ENCODE measurements around the gene DERA.
A peak's percentile ranks its signal among the peaks of the same experiment; 100 is the strongest.
"Not testable (repeated sequence)": the region's sequence is repeated elsewhere in the genome, so short reads cannot be mapped to it uniquely, and the experiment has no call there.

DERA gene

DNA sequence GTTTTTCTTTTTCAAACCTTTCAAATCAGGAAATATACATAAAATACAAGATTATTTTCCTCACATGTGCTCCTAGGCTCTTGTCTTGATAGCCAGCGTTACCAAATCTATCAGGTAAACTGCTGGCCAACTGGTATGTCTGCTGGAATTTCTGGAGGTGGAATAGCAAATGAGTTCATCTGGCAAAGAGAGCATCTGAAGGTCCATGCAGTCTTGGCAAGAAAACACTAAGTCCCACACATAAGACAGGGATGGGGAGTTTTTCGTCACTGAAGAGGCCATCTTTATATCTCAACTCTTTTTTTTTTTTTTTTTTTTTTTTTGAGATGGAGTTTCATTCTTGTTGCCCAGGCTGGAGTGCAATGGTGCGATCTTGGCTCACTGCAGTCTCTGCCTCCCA, 60.1 kb downstream of the DERA start:
- no peak for DNase-seq

DNA sequence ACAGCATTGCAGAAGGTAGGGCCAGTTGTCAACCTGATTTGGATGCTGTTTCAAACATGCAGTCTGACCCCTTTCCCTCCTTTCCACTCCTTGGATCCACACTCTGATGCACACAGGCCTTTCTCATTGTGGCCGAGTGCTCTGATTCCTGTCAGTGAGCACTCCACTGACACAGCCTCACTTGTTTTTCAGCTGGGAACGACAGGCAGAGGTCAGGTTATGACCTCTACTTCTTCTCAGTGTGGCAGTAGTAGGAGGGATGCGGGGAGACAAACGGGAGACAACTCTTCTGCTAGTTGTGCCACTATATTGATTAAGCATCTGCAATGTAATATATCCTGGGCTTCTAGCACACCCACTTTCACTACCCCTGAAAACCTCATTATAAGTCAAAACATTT, 61.8 kb downstream of the DERA start:
- DNase-seq: no peak

GRCh38 chr12:15977999-15978951, 67.1 kb downstream of the DERA start:
- no peak for DNase-seq

- DNase-seq: no peak
These were observed 68.3 kb downstream of the DERA start for GRCh38 chr12:15979096-15980092.

- DNase-seq: no peak
These were observed 70.9 kb downstream of the DERA start for GRCh38 chr12:15982071-15982470.

GRCh38 chr12:15982471-15982870, 71.3 kb downstream of the DERA start:
- peak; percentile 24 for DNase-seq

GRCh38 chr12:15982921-15983320, 71.8 kb downstream of the DERA start:
- no peak for DNase-seq

GRCh38 chr12:15984097-15984800, 73.1 kb downstream of the DERA start:
- no peak for DNase-seq

GRCh38 chr12:15984963-15985362, 73.8 kb downstream of the DERA start:
- DNase-seq: no peak

DNA sequence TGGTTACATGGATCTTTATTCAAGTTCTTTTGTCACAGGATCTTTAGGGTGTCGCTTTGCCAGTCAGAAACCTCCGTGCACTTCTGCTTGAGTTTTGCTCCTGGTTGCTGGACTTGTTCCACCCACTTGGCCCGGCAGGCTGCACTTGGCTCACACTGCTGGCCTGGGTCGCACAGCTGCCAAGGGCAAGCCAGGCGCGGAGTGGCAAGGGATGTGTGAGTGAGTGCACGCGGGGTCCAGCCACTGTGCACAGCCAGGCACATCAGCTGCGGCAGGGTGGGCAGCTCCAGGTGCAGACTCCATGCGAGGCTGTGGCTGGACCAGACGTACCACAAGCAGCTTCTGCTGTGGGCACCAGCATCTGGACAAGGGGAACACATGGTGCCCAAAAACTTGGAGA, 76.6 kb downstream of the DERA start:
- DNase-seq: no peak

DNA sequence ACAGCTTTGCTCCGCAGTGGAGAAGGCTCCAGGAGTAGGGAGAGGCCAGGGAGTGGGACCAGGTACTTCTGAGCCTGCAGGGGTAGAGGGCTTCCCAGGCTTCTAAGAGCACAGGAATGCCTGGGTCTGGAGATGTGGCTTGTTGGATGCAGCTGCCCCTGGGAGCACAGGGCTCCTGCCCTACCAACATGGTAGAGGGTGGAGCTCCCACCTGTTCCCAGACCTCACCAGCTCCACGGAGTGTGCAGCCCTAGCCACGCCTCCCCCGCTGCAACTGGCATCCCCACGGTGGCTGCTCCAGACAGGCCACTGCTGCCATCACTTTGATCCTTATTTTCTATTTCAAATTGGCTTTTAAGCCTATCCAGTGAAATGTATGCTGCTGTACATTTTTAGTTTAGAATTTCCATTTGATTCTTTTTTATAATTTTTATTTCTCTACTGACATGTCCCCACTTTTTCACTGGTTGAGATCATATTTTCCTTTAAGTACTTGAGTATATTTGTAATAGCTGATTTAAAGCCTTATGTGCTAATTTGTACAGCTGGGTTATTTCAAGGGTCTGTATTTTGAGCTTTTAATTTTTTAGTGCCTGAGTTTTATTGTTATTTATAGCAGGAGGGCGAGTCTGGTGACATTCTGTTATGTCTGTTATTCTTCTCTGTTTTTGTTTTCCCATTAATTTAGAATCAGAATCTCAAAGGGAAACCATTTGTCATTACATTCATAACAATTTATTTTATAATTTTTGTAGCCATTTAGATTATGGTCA, 78.0 kb downstream of the DERA start:
- no peak for DNase-seq

- DNase-seq: no peak
These were observed 84.7 kb downstream of the DERA start for GRCh38 chr12:15995801-15996200.

- DNase-seq: no peak
These were observed 85.1 kb downstream of the DERA start for GRCh38 chr12:15996254-15996653.

DNA sequence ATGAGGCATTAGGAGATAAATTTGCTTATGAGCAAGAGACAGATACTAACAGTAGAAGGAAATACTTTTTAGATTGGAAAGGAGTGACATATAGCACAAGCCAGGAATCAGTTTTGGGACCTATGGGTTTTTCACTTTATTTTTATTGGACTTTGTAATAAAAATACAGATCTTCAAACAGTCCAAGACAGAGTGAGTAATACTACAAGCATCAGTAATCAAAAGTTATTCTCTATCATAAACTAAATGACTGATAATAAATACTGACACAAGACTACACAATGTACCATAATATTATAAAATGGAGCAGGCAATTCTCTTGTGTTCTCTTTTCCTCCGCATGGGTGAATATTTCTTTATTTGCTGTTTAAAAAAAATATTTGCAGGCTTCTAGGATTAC, 85.8 kb downstream of the DERA start:
- DNase-seq: no peak

- no peak for DNase-seq
These were observed 86.8 kb downstream of the DERA start for GRCh38 chr12:15997910-15998309.

- DNase-seq: no peak
These were observed 91.7 kb downstream of the DERA start for GRCh38 chr12:16002880-16003279.

DNA sequence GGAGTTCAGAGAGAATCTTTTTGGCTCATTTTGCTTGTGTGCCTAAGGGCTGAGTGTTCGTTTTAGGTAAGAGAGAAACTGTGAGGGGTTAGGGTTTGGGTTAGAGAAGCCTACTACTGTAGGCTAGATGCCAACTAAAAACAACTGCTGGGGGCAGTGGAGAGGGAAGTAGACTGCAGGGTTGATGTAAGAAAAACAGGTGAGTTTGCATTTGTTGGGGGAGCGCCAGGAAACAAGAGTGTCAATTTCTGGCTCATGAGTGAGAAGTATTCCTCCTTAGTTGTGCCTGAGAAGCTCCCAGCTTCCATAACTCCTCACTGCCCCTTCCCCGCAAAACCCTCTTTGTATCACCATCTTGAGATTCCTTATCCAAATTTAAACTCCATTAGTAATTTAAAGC, 92.3 kb downstream of the DERA start:
- DNase-seq: no peak

GRCh38 chr12:16006752-16007151, 95.6 kb downstream of the DERA start:
- no peak for DNase-seq

- no peak for DNase-seq
These were observed 97.3 kb downstream of the DERA start for GRCh38 chr12:16008421-16008824.

- DNase-seq: no peak
These were observed 101.0 kb downstream of the DERA start for GRCh38 chr12:16012117-16012516.

DNA sequence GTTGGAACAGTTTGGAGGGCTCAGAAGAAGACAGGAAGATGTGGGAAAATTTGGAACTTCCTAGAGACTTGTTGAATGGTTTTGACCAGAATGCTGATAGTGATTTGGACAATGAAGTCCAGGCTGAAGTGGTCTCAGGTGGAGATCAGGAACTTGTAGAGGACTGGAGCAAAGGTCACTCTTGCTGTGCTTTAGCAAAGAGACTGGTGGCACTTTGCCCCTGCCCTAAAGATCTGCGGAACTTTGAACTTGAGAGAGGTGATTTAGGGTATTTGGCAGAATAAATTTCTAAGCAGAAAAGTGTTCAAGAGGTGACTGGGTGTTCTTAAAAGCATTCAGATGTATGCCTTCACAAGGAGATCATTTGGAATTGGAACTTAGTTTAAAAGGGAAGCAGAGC, 102.6 kb downstream of the DERA start:
- not testable (repeated sequence) for DNase-seq

DNA sequence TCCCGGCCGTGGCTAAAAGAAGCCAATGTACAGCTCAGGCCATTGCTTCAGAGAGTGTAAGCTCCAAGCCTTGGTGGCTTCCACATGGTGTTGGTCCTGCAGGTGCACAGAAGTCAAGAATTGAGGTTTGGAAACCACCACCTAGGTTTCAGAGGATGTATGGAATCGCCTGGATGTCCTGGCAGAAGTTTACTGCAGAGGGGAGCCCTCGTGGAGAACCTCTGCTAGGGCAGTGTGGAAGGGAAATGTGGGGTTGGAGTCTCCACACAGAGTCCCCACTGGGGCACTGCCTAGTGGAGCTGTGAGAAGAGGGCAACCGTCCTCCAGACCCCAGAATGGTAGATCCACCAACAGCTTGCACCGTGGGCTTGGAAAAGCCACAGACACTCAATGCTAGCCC, 103.3 kb downstream of the DERA start:
- not testable (repeated sequence) for DNase-seq
